Erythroblast (primary cell): Measurements from ENCODE around the gene KDR.

Experiments
- GATA1 ChIP-seq: IDR thresholded peaks from 2 replicates; pipeline ENCODE4 v1.6.1; 2011; ENCODE audit warnings: low read depth, mild to moderate bottlenecking, control low read depth, low read length, moderate library complexity
- POLR2A ChIP-seq: IDR thresholded peaks from 2 replicates; pipeline ENCODE4 v1.6.1; 2011; ENCODE audit warnings: mild to moderate bottlenecking, low read length

DNA sequence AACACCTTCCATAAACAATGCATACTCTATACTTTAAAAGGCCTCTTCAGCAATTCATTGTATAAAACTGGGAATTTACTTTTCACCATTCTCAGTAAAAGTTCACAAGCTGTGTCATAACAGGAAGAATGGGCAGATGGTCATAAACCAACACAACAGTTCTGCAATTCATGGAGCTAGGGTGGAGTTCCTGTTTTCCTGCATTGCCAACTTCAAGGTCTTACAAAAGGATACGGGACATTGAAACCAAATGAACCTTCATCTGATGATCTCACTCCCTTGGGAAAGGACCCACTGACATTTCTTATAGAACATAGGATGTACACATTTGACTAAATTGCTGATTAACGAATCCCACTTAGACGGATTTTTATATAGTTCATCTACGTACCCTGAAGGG, 4.1 kb downstream of the KDR start:
- TF ChIP-seq POLR2A = no peak
- no peak for TF ChIP-seq GATA1
